ENCODE results near the gene VANGL2.

- no peak for TF ChIP-seq CTCF (IDR thresholded peaks at IDR 0.05; ENCODE audit: low read length)
- TF ChIP-seq EZH2 (IDR thresholded peaks at IDR 0.05; ENCODE audit: borderline replicate concordance, low read length) = no peak
These were observed 28.8 kb downstream of the VANGL2 start for GRCh38 chr1:160429125-160429561.

All from OCI-LY1 (cell line).